ENCODE data around the gene TMIE. TPM values are rescaled to one million over a fixed set of nuclear protein-coding genes. Genes with fewer than 3 reads are reported as not detected.

Gene TMIE
- total and polyA plus RNA-seq, 12 donors = 0.30 to 21.4 (median 2.0) TPM

DNA sequence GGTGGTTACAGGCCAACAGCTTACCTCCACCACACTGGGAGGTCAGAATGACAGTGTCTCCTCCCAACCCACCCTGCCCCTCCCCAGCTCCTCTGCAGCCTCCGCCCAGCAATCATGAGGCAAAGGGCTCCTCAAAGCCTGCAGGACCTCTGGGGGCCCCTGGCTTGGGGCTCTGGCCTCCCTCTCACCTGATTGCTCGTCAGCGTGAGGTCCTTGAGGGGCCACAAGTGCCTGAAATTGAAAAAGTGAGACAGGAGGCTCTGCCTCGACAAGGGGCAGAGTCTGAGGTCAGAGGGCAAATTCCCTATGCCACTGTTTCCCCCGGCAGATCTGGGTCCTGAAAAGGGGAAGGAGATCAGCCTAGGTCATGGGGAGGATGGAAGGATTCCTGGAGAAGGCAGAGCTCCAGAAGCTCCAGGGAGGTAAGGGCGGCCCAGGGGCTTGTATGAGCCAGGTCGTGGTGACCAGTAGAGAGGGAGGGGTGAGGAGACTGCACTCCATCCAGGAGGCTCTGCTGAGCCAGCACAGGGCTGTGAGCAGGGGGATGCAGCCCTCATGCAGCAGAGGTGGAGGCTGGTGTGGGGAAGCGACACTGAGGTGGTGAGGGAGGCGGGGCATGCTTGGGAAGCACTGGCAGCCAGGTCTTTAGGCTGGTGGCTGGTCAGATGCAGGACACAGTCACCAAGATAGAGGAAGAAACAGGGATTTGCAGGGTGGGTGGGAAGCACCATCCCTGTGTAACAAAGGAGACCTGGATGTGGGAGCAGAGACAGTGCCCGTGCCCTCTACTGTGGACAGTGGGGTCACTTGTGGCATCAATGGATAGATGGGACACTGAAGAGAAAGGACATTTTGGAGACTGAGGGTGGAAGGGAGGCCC, 27.8 kb upstream of the TMIE start:
- no peaks in the 10 kb centered on the region for H3K27me3 ChIP-seq
- no peak overlapping the region for H3K27ac ChIP-seq
- no peak overlapping the region for H3K4me3 ChIP-seq
- H3K4me1 ChIP-seq (replicated peaks in 1 of 2) = no peaks in the 10 kb centered on the region
- no peaks in the 10 kb centered on the region for H3K9me3 ChIP-seq (replicated peaks in 1 of 3)
- TF ChIP-seq POLR2A (IDR thresholded peaks at IDR 0.05) = no peak
- TF ChIP-seq, protein P1, sequence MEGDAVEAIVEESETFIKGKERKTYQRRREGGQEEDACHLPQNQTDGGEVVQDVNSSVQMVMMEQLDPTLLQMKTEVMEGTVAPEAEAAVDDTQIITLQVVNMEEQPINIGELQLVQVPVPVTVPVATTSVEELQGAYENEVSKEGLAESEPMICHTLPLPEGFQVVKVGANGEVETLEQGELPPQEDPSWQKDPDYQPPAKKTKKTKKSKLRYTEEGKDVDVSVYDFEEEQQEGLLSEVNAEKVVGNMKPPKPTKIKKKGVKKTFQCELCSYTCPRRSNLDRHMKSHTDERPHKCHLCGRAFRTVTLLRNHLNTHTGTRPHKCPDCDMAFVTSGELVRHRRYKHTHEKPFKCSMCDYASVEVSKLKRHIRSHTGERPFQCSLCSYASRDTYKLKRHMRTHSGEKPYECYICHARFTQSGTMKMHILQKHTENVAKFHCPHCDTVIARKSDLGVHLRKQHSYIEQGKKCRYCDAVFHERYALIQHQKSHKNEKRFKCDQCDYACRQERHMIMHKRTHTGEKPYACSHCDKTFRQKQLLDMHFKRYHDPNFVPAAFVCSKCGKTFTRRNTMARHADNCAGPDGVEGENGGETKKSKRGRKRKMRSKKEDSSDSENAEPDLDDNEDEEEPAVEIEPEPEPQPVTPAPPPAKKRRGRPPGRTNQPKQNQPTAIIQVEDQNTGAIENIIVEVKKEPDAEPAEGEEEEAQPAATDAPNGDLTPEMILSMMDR (IDR thresholded peaks at IDR 0.05) = no peak
- intact Hi-C loops (cut with DNase I) = no loop called here
- WGBS, 4 donors = 88 to 96% (median 92%) methylated on average over 9 to 10 of the region's 10 CpGs
- DNase-seq = peak in 4 of 7 donors; percentile 0 to 10 (median 8)
- no peaks in the 10 kb centered on the region for H3K36me3 ChIP-seq (replicated peaks in 1 of 2)

DNA sequence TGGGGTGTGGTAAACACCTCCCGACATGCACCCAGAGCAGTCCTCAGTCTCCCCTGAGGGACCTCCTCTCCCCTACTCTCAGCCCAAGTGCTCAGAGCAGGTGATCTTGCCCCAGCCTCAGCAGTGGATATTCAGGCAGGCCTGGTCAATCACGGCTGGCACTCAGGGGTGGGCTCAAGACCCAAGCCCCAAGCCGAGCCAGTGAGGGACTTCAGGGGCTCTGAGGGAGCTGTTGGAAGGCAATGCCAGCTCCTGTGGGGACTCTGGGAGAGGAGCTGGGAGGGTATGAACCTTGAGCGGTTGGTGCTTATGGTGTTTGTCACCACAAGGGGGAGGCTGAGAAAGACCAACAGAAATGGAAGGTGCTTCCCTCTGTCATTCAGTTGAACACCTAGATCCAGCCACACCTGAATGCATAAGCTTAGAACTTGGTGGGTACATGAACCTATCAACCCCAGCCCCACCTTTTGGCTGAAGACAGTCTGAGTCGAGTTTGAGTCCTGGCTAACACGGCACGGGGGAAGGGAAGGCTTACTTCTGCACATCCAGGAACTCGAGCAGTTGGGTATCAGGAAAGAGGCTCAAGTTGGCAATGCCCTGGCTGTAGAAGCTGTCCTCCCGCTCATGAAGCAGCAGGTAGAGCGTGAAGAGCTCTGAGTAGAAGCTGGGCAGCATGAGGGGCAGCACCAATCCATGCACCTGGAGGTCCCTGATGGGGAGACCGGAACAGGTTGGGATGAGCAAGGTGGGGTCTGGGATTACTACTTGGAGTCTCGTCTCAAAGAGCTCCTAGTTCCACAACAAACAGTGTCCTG, 27.0 kb upstream of the TMIE start:
- no peaks in the 10 kb centered on the region for H3K9me3 ChIP-seq (replicated peaks in 1 of 3)
- no peak for TF ChIP-seq POLR2A (IDR thresholded peaks at IDR 0.05)
- TF ChIP-seq, protein P1 (IDR thresholded peaks at IDR 0.05) = no peak
- H3K4me3 ChIP-seq = no peak overlapping the region
- DNase-seq = peak in 1 of 7 donors; percentile 0
- intact Hi-C loops (cut with DNase I) = no loop called here
- H3K4me1 ChIP-seq (replicated peaks in 1 of 2) = no peaks in the 10 kb centered on the region
- H3K36me3 ChIP-seq (replicated peaks in 1 of 2) = no peaks in the 10 kb centered on the region
- H3K27me3 ChIP-seq = no peaks in the 10 kb centered on the region
- WGBS, 4 donors = 93 to 98% (median 95%) methylated on average over 9 to 12 of the region's 12 CpGs
- no peak overlapping the region for H3K27ac ChIP-seq

DNA sequence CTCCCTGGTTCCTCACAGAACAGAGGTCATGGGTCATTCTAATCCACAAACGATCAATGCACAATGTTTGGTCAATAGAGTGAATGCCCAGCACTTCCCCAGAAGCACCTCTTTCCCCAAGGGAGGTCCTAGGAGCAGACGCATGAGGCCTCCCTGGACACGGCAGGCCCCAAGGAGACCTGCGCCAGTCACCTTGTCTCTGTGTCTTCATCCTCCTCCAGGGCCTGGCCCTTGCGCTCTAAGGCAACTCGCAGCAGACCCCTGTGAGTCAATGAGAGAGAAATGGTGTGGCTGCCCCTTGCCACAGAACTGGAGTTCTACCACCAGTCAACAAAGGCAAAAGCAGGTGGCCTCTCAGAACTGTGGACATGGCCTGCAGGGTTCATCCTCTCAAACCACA, 25.8 kb upstream of the TMIE start:
- no peak overlapping the region for H3K27ac ChIP-seq
- no peak for DNase-seq
- H3K9me3 ChIP-seq (replicated peaks in 1 of 3) = no peaks in the 10 kb centered on the region
- WGBS, 4 donors = 89 to 96% (median 92%) methylated on average over 3 to 6 of the region's 6 CpGs
- no peak overlapping the region for H3K4me3 ChIP-seq
- no peaks in the 10 kb centered on the region for H3K36me3 ChIP-seq (replicated peaks in 1 of 2)
- no peaks in the 10 kb centered on the region for H3K4me1 ChIP-seq (replicated peaks in 1 of 2)
- no peak for TF ChIP-seq POLR2A (IDR thresholded peaks at IDR 0.05)
- TF ChIP-seq, protein P1 (IDR thresholded peaks at IDR 0.05) = no peak
- H3K27me3 ChIP-seq = no peaks in the 10 kb centered on the region
- intact Hi-C loops (cut with DNase I) = no loop called here

DNA sequence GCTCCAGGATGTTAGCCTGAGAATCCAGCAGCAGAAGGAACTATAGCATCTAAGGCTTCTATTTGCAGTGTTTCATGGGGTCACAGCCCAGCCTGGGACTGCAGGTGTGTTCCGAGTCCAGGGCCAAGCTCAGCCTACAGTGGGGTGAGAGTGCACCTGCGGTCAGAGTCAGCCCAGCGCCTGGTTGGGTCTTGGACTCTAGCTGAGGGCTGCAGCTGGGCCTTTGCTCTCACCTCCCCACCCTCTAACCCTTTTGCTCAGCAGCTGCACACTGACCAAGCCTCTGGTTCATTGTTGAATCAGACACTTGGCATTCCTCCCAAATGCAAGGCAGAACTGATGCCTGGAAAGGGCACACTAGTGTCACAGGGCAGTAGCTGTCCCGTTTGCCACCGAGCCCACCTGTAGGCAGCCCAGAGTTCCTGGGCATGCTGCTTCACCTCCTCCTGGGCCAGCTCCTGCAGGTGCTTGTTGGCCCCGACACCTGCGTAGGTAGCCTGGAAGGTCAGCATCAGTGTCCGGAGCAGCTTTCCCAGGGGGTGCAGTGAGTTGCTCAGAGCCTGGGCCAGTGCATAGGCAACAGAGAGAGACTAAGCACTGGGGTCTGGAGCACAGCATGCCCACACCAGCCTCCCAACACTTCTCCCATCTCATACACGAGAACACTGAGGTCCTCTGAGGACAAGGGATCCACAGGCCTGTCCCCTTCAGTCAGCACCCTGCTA, 25.2 kb upstream of the TMIE start:
- Histone ChIP-seq H3K4me3 (no peak overlapping the region), H3K9me3 (replicated peaks in 1 of 3) (no peaks in the 10 kb centered on the region), H3K36me3 (replicated peaks in 1 of 2) (no peaks in the 10 kb centered on the region), H3K27ac (no peak overlapping the region), H3K4me1 (replicated peaks in 1 of 2) (no peaks in the 10 kb centered on the region), H3K27me3 (no peaks in the 10 kb centered on the region)
- 76 to 86% (median 83%) methylated on average over 3 to 9 of the region's 9 CpGs for WGBS, 4 donors
- intact Hi-C loops (cut with DNase I) = no loop called here
- no peak for TF ChIP-seq POLR2A (IDR thresholded peaks at IDR 0.05)
- TF ChIP-seq, protein P1 (IDR thresholded peaks at IDR 0.05) = no peak
- peak in 3 of 7 donors; percentile 27 to 55 (median 47) for DNase-seq

Measured in adrenal gland (tissue), 12 donors.